Fibroblast of peridontal ligament (primary cell): ENCODE measurements around the gene SLC15A4.
"Not testable (repeated sequence)": the region's sequence is repeated elsewhere in the genome, so short reads cannot be mapped to it uniquely, and the experiment has no call there.

Experiments used
- DNase-seq: peaks from one replicate; pipeline ENCODE4 v3.0.0-alpha.2; 2010; ENCODE audit errors: extremely low read depth

Gene SLC15A4

GRCh38 chr12:128823916-128824839 lies at the start of gene SLC15A4:
TSS of gene SLC15A4 (minus strand) at chr12:128823958. CDS start at chr12:128823943, 15 bp downstream.
- DNase-seq: peak; percentile 83

- no peak for DNase-seq
Measured at GRCh38 chr12:128872303-128872702, 48.5 kb upstream of the SLC15A4 start.

GRCh38 chr12:128871516-128871892 lies 47.7 kb upstream of the SLC15A4 start:
- no peak for DNase-seq

GRCh38 chr12:128867466-128867865 lies 43.7 kb upstream of the SLC15A4 start:
- DNase-seq: no peak

DNA sequence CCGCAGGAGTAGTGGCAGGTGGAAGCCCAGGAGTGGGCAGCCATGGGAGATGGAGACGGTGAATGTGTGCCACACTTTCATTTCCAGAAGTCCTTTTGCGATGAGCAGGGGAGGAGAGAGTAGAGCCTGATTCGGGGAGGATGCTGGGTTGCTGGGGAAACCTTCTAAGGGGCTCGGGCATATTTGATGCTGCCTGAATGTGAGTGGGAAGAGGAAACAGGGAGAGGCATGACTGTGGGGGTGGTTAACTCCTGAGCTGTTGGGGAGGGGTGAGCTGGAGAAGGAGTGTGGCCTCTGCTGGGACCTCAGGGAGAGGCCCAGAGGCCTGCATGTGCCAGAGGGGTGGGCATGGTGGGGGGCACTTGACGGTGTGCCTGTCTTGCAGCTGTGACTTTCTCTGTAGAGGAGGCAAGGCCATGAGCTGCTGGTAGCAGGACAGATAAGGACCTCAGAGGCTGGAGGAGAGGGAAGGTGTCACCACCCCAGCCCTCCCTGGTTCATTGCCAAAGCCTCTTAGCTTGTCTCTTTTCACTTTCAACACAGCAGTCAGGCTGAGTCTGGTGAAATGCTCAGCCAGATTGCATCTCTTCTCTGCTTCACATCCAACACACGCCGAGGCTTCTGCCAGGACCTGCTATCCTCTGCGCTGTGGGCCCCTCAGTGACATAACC lies 40.9 kb upstream of the SLC15A4 start:
- no peak for DNase-seq

- no peak for DNase-seq
Measured at GRCh38 chr12:128863957-128864356, 40.2 kb upstream of the SLC15A4 start.

DNA sequence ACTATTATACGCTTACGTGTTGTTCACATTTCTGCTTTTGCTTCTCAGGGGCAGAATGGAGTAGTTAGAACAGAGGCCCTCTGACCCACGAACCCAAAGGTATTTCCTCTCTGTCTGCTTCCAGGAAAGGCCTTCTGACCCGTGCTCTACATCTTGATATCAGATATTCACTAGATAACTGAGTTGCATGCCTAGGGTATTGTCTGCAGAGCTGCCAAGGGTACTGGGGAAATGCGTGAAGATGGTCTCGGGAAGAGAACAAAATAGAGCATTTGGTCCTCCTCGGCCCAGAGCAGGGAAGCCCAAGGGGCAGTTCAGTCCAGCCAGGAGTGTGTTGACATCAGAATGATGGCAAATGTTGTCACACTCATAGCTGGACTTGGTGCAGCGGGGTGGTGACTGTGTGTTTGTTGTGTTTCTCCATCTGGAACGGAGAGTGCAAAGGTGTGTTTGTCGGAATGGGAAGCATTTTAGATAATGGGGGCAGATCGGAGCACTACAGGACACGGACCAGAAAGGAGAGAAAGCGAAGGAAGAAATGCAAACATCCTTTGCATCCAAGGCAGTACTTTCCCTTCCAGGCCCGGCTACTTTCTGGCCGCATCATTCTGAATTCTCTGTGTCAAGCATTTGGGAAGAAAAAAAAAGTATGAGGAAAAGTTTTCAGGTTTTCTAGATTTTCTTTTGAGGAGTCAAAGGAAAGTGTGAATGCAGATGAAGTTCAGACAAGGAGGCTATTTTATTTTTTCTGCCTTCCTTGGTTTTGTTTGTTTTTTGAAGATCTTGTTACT lies 37.7 kb upstream of the SLC15A4 start:
- no peak for DNase-seq

GRCh38 chr12:128859311-128859710 lies 35.6 kb upstream of the SLC15A4 start:
- no peak for DNase-seq

DNA sequence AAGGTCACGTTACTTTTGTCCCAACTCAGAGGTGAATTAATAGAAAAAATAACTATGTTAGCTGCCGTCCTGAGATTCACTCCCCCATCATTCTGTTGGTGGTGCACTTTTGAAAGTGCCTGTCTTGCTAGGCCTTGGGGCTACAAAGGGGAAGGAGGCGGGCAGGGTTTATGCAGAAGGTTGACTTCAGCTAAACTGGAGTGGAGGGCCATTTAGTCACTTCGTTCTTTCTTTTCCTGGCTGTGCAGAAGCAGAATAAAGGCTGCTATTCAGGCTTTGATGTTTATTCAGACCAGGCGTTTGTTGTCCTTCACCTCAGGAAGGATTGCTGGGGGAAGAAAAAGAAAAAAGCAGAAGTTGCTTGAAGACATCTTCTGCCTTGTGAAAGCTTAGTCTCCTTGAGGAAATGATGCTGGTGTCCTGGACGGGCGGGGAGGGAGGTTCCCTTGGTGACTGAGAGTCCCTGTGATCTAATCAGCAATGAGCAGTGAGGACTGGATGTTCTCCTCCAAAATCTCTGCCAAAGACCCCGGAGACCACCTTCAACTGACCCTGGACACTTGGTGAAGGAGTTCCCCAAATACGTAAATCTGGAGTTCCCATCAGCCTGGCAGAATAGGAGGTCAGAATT lies 33.5 kb upstream of the SLC15A4 start:
- no peak for DNase-seq

DNA sequence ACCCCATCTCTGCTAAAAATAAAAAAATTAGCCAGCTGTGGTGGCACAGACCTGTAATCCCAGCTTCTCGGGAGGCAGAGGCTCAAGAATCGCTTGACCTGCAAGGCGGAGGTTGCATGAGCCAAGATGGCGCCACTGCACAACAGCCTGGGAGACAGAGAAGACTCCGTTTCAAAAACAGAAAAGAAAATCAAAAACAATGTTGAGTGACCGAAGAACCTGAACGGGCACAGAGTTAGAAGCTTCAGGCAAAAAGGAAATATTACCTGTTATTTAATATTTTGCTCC lies 33.0 kb upstream of the SLC15A4 start:
- no peak for DNase-seq

DNA sequence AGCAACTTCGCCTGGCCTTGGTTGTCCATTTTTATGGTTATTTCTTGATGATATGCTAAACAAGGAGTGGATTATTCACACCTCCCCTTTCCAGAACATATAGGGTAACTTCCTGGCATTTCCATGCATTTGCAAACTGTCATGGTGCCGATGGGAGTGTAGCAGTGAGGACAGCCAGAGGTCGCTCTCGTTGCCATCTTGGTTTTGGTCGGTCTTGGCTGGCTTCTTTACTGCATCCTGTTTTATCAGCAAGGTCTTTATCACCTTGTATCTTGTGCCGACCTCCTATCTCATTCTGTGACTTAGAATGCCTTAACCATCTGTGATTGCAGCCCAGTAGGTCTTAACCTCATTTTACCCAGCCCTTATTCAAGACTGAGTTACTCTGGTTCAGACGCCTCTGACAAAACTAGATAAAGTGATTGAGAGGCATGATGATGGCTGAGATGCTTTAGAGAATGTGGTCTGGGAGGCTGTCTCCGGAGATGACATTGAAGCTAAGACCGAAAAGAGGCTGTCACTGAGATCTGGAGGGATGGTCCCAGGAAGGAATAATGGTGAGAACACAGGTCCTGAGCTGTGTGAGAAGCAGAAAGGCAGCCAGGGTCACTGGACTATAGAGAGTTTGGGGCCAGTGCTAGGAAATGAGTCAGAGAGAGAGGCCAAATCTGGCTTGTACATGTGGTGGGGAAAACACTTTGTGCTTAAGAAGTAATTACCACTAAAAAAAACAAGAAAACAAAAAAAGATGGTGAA lies 32.5 kb upstream of the SLC15A4 start:
- DNase-seq: no peak

- DNase-seq: no peak
Measured at GRCh38 chr12:128853600-128854197, 29.9 kb upstream of the SLC15A4 start.

- no peak for DNase-seq
Measured at GRCh38 chr12:128852885-128853599, 29.3 kb upstream of the SLC15A4 start, which contains the start of gene GLT1D1. TSS of gene GLT1D1 (plus strand) at chr12:128853478. CDS start at chr12:128853582, 104 bp downstream.

DNA sequence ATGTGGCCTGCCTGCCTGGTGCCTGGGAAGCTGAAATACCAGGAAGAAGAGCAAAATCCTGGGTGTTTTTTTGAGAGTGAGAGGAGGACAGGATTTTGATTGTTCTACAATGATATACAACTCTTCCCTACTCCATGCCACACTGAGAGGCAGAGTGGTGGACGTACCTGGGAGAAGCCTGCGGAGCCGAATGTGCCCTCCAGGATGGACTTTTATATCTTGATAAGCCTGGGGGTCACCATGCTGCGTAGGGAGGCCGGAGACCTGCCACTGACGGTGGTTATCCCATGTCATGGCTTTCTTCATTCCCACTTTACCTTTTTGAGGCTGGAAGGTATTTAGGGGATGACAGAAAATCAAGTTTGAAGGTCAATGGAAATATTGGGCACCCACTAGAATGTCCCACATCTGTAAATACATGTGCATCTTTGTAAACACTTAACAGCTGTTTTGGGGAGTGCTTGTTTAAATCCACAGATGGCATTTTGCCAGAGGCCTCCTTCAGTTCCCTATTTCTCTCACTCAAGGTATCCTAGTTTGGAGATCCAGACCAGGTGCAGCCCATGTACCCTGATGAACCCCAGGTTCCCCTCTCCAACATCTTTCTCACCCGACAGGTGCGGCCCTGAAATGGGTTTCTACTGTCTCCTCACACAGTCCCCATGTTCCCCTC lies 28.4 kb upstream of the SLC15A4 start:
- no peak for DNase-seq

DNA sequence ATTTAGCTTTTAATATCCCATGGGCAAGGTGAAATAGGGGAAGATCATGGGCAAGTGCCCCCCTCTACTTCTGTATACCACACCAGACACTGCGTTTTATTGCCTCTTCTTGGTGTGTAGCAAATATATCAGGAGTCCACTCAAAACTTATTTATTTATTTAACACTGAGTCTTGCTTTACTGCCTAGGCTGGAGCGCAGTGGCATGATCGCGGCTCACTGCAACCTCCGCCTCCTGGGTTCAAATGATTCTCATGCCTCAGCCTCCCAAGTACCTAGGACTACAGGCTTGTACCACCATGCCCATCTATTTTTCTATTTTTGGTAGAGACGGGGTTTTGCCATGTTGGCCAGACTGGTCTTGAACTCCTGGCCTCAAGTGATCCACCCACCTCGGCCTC lies 27.7 kb upstream of the SLC15A4 start:
- not testable (repeated sequence) for DNase-seq

DNA sequence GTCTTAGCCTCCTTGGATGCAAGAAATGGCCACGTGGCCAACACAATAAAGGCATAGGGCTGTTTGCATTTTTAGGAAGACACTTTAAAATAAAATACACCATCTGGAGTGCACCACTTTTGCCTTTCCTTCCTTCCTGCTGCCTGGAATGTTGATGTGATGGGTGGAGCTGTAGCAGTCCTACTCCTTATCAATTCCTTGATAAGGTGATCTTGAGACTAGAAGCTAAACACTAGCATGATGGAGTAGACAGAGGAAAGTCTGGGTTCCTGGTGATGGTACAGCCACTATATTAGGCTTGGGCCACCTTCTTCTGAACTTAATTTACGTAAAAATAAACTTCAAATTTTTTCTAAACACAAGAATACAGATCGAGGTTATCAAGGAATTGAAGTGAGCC lies 26.6 kb upstream of the SLC15A4 start:
- no peak for DNase-seq

DNA sequence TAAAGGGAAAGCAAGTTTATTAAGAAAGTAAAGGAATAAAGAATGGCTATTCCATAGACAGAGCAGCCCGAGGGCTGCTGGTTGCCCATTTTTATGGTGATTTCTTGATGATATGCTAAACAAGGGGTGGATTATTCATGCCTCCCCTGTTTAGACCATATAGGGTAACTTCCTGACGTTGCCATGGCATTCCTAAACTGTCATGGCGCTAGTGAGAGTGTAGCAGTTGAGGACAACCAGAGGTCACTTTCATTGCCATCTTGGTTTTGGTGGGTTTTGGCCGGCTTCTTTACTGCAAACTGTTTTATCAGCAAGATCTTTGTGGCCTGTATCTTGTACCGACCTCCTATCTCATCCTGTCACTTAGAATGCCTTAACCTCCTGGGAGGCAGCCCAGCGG lies 26.0 kb upstream of the SLC15A4 start:
- DNase-seq: not testable (repeated sequence)

DNA sequence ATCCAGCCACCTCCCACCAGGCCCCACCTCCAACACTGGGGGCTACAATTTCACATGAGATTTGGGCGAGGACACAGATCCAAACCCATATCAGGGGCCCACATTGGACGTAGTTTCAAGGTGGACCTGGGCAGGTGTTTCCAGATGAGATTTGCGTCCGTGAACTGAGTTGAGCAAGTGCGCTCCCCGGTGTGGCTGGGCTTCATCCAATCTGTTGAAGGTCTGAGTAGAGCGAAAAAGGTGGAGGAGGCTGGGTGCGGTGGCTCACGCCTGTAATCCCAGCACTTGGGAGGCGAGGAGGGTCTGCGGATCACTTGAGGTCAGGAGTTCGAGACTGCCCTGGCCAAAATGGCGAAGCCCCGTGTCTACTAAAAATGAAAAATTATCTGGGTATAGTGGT lies 24.6 kb upstream of the SLC15A4 start:
- no peak for DNase-seq

DNA sequence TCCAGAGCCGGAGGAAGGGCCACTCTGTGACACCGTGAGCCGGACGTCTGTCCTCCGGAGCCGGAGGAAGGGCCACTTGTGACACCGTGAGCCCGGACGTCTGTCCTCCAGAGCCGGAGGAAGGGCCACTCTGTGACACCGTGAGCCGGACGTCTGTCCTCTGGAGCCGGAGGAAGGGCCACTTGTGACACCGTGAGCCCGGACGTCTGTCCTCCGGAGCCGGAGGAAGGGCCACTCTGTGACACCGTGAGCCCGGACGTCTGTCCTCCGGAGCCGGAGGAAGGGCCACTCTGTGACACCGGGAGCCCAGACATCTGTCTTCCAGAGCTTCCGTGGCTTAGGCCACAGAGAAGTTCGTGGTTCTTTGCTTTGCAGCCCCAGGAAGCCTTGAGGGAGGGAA lies 22.9 kb upstream of the SLC15A4 start:
- DNase-seq: not testable (repeated sequence)
